ENCODE results near the gene SGCD.

- no peak for TF ChIP-seq CTCF (IDR thresholded peaks at IDR 0.05)
- no peak for TF ChIP-seq POLR2A (IDR thresholded peaks at IDR 0.05)
Measured at GRCh38 chr5:156778752-156779151, 451.8 kb downstream of the SGCD start.
